Mucosa of rectum (tissue), 2 donors: Measurements from ENCODE around the gene DAB1.

Experiments
- H3K27ac ChIP-seq, 2 donors: one replicate each; pipeline ENCODE4 v1.7.0; 2013; ENCODE audit warnings: inconsistent platforms in 2 of 2, low read depth in 2 of 2, low read length in 2 of 2
- H3K27me3 ChIP-seq, 2 donors: one replicate each; pipeline ENCODE4 v1.7.0; 2013; ENCODE audit warnings: low read length in 2 of 2; ENCODE audit not compliant: control insufficient read depth in 2 of 2, insufficient read depth in 2 of 2
- H3K36me3 ChIP-seq, 2 donors: one replicate each; pipeline ENCODE4 v1.7.0; 2013; ENCODE audit warnings: low read length in 2 of 2; ENCODE audit not compliant: control insufficient read depth in 2 of 2, insufficient read depth in 2 of 2
- H3K4me1 ChIP-seq, 2 donors: one replicate each; pipeline ENCODE4 v1.7.0; 2013; ENCODE audit warnings: low read length in 2 of 2, mild to moderate bottlenecking in 1 of 2; ENCODE audit not compliant: control insufficient read depth in 2 of 2, insufficient read depth in 2 of 2
- H3K4me3 ChIP-seq, 2 donors: one replicate each; pipeline ENCODE4 v1.7.0; 2013; ENCODE audit warnings: low read length in 2 of 2
- H3K9ac ChIP-seq, 2 donors: one replicate each; pipeline ENCODE4 v1.7.0; 2013; ENCODE audit warnings: low read length in 2 of 2, low read depth in 1 of 2, mild to moderate bottlenecking in 1 of 2
- H3K9me3 ChIP-seq, 2 donors: one replicate each; pipeline ENCODE4 v1.7.0; 2013; ENCODE audit warnings: low read length in 2 of 2; ENCODE audit not compliant: control insufficient read depth in 2 of 2
- donor health status: healthy.
- donor health status: Normal muscosa, but diverticular disease.

The DAB1 gene

GRCh38 chr1:57272150-57272549, 151.7 kb downstream of the DAB1 start:
- no peaks in the 10 kb centered on the region for H3K4me1 ChIP-seq
- no peaks in the 10 kb centered on the region for H3K36me3 ChIP-seq
- H3K27ac ChIP-seq: no peak overlapping the region
- H3K27me3 ChIP-seq: no peaks in the 10 kb centered on the region
- no peak overlapping the region for H3K9ac ChIP-seq
- no peak overlapping the region for H3K4me3 ChIP-seq
- H3K9me3 ChIP-seq: no peaks in the 10 kb centered on the region

GRCh38 chr1:57270927-57271698, 152.7 kb downstream of the DAB1 start:
- Histone ChIP-seq H3K36me3 (no peaks in the 10 kb centered on the region), H3K9me3 (no peaks in the 10 kb centered on the region), H3K9ac (no peak overlapping the region), H3K27me3 (no peaks in the 10 kb centered on the region), H3K4me3 (no peak overlapping the region), H3K4me1 (no peaks in the 10 kb centered on the region), H3K27ac (no peak overlapping the region)

GRCh38 chr1:57269630-57270225, 154.1 kb downstream of the DAB1 start:
- Histone ChIP-seq H3K36me3 (no peaks in the 10 kb centered on the region), H3K9me3 (no peaks in the 10 kb centered on the region), H3K9ac (no peak overlapping the region), H3K4me3 (no peak overlapping the region), H3K4me1 (no peaks in the 10 kb centered on the region), H3K27ac (no peak overlapping the region), H3K27me3 (no peaks in the 10 kb centered on the region)

- Histone ChIP-seq H3K27me3 (no peaks in the 10 kb centered on the region), H3K9ac (no peak overlapping the region), H3K4me1 (no peaks in the 10 kb centered on the region), H3K27ac (no peak overlapping the region), H3K36me3 (no peaks in the 10 kb centered on the region), H3K4me3 (no peak overlapping the region), H3K9me3 (no peaks in the 10 kb centered on the region)
These were observed 158.8 kb downstream of the DAB1 start for GRCh38 chr1:57265104-57265503.

GRCh38 chr1:57262472-57262871, 161.4 kb downstream of the DAB1 start:
- no peak overlapping the region for H3K27ac ChIP-seq
- no peak overlapping the region for H3K9ac ChIP-seq
- no peaks in the 10 kb centered on the region for H3K27me3 ChIP-seq
- no peak overlapping the region for H3K4me3 ChIP-seq
- no peaks in the 10 kb centered on the region for H3K36me3 ChIP-seq
- no peaks in the 10 kb centered on the region for H3K4me1 ChIP-seq
- H3K9me3 ChIP-seq: no peaks in the 10 kb centered on the region

GRCh38 chr1:57258557-57259325, 165.1 kb downstream of the DAB1 start:
- H3K27ac ChIP-seq: no peak overlapping the region
- no peak overlapping the region for H3K4me3 ChIP-seq
- H3K9ac ChIP-seq: no peak overlapping the region
- no peaks in the 10 kb centered on the region for H3K9me3 ChIP-seq
- no peaks in the 10 kb centered on the region for H3K27me3 ChIP-seq
- H3K36me3 ChIP-seq: no peaks in the 10 kb centered on the region
- H3K4me1 ChIP-seq: no peaks in the 10 kb centered on the region

GRCh38 chr1:57255945-57256344, 167.9 kb downstream of the DAB1 start:
- Histone ChIP-seq H3K9me3 (no peaks in the 10 kb centered on the region), H3K4me1 (no peaks in the 10 kb centered on the region), H3K27ac (no peak overlapping the region), H3K4me3 (no peak overlapping the region), H3K36me3 (no peaks in the 10 kb centered on the region), H3K9ac (no peak overlapping the region), H3K27me3 (no peaks in the 10 kb centered on the region)

- H3K27ac ChIP-seq: no peak overlapping the region
- H3K4me3 ChIP-seq: no peak overlapping the region
- H3K27me3 ChIP-seq: no peaks in the 10 kb centered on the region
- H3K36me3 ChIP-seq: no peaks in the 10 kb centered on the region
- H3K9me3 ChIP-seq: no peaks in the 10 kb centered on the region
- H3K9ac ChIP-seq: no peak overlapping the region
- no peaks in the 10 kb centered on the region for H3K4me1 ChIP-seq
These were observed 169.8 kb downstream of the DAB1 start for GRCh38 chr1:57254022-57254421.

- no peaks in the 10 kb centered on the region for H3K27me3 ChIP-seq
- no peaks in the 10 kb centered on the region for H3K9me3 ChIP-seq
- H3K36me3 ChIP-seq: no peaks in the 10 kb centered on the region
- H3K27ac ChIP-seq: no peak overlapping the region
- no peak overlapping the region for H3K9ac ChIP-seq
- no peak overlapping the region for H3K4me3 ChIP-seq
- no peaks in the 10 kb centered on the region for H3K4me1 ChIP-seq
These were observed 171.1 kb downstream of the DAB1 start for GRCh38 chr1:57252597-57253294.

GRCh38 chr1:57250021-57250420, 173.8 kb downstream of the DAB1 start:
- no peaks in the 10 kb centered on the region for H3K9me3 ChIP-seq
- no peak overlapping the region for H3K4me3 ChIP-seq
- H3K9ac ChIP-seq: no peak overlapping the region
- no peaks in the 10 kb centered on the region for H3K27me3 ChIP-seq
- no peaks in the 10 kb centered on the region for H3K4me1 ChIP-seq
- H3K36me3 ChIP-seq: no peaks in the 10 kb centered on the region
- H3K27ac ChIP-seq: no peak overlapping the region
